GM18870 (cell line): ENCODE results near the gene BROX.
A peak's percentile ranks its signal among the peaks of the same experiment; 100 is the strongest.
"Not testable (repeated sequence)": the region's sequence is repeated elsewhere in the genome, so short reads cannot be mapped to it uniquely, and the experiment has no call there.

Experiments
- ATAC-seq: cut with Tn5 transposase; IDR thresholded peaks from one replicate; pipeline ENCODE4 v1.9.1; 2021; ENCODE audit warnings: moderate library complexity; ENCODE audit not compliant: unreplicated experiment

BROX gene

DNA sequence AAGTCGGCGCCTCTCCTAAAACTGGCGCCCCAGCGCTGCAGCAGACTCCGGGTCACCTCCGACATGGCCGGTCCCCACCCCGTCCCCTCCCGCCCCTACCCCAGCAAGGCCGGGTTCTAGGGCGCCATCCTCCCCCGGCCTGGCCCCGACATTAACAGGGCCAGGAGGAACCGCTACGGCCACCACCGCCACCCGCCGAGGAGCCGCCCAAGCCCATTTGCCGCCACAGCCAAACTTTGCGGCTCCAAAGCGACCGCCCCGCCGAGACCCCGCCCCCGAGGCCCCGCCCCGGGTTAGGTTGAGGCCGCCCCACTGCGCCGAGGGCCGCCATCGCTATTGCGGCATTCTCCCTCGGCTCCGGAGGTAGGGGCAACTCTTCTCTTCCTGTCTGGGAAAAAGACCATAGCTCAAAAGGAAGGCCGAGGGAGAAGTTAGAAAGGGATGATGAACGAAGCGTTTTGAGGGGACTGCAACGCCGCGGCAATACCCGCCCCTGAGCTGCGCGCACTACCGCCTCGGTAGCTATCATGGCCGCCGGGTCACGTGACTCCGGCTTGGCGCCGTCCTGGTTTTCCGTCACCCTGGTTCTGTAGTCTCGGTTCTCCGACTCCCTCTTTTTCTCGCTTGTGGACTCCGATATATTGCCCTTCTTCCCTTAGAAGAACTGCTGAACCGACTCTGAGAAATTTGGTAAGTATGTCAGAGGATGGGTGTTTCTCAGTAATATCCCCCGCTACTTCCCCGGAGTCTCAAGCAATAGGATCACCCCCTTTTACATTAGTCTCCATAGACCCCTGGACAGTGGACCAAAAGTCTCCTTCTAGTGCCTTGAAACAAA is at the start of gene BROX, which contains the start of gene AIDA:
Gene BROX, plus strand, starts transcription at position 312 of the 838 bp plus-strand sequence. CDS start 3,136 bp downstream, outside the sequence.
Gene AIDA, minus strand, starts transcription at position 239 of the 838 bp plus-strand sequence. Its CDS starts 174 bp downstream, at position 65.
- peak; percentile 58 for ATAC-seq

GRCh38 chr1:222663431-222663934 is 48.9 kb upstream of the BROX start:
- ATAC-seq = no peak

GRCh38 chr1:222665964-222666363 is 46.4 kb upstream of the BROX start:
- ATAC-seq = no peak

DNA sequence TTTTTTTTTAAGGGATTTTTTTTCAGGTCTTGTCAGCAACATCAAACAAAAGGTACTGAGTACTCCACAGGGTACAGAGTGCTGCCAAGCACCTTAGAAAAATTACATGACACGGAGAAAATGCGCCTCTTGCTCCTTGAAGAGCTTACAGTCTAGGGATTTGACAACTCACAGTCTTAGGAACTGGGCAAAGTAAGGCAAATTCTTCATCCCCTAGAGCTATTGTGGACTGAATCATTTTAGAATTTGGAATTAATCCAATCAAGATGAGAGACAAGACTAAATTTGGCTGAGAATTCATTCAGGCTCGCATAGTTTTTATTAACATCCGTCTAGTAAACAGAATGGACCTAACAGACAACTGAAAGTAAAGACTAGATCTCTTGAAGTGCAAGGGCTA is 44.2 kb upstream of the BROX start:
- ATAC-seq = not testable (repeated sequence)

GRCh38 chr1:222669107-222669506 is 43.3 kb upstream of the BROX start:
- not testable (repeated sequence) for ATAC-seq

DNA sequence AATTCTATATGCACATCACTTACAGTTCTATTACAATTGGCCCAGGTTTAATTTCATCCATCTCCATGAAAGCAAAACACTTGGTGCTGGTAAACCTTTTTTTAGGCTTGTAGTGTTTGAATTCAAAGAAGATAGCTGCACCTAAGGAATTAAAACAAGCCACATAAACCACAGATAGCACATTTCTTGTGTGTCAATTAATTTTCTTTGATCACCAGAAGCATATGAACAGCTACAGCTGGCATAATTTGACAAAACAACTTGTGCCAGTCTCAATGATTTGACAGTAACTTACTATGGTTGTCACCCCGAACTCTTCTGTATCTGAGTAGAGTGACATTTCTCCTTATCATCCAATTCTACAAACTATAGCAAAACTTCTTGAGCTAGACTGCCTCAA is 42.3 kb upstream of the BROX start:
- ATAC-seq = no peak

DNA sequence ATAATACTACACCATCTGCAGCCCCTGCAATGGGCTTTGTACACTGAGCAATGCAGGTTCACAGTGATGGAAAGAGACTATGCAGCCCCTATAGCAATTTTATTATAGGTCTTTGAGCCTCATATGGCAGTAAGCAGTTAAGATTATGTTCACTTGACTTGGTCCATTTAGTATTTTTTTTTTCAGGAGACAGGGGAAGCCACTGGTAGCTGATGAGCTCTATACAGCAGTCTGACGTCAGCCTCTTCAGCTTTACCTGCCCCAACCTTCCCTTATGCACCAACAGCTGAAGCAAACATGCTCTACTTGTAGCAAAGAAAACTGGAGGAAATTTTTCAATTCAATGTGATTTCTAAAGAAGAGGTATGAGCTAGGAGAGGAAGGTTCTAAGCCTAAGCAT is 32.3 kb upstream of the BROX start:
- no peak for ATAC-seq

DNA sequence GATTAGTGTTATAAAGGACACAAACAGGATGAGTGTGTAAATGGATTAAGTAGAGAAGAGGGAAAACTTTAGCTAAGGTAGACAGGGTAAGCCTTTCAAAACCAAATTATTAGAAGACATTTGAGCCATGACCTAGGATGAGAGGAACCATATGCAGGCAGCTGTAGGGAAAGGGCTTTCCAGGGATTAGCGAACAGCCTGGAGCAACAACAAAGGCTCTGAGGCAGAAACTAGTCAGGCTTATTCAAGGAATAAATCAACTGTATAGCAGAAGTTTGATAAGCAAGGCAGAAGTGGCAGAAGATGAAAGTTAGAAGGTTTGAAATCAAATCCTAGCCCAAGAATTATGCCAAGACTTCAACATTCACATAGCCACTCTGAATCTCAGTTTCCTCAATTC is 21.3 kb upstream of the BROX start:
- no peak for ATAC-seq

GRCh38 chr1:222694927-222695326 is 17.4 kb upstream of the BROX start:
- ATAC-seq = no peak

DNA sequence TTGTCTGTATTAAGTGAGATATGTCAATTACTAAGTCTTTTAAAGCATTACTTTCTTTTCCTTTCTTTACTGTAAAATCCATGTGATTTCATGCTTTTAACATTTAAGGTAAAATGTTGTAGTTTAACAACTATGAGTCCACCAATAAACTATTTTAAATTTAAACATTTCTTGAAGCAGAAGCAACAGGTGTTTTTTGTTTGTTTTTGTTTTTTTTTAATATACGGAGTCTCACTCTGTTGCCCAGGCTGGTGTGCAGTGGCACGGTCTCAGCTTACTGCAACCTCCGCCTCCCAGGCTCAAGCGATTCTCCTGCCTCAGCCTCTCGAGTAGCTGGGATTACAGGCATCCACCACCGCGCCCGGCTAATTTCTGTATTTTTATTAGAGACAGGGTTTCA is 15.6 kb upstream of the BROX start:
- no peak for ATAC-seq

GRCh38 chr1:222697203-222697602 is 15.2 kb upstream of the BROX start:
- no peak for ATAC-seq

- no peak for ATAC-seq
Measured at GRCh38 chr1:222697826-222698225, 14.5 kb upstream of the BROX start.

DNA sequence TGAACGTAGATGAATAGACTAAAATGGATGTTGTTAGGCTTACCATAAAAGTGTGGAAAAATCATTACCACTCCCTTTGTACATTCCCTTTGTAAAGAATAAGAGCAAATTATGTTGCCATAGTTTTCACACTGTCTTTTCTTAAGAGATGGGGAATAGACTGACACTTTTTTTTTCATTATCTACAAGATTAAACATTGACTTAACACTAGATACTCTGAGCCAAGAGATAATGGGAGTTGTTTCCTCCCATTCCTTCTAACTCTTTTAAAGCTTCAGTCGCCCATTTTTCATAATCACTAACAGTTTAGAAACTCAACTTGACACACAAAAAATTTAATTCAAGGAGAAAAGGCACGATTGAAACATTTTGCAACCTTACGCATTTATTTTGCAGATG is 10.2 kb upstream of the BROX start:
- ATAC-seq = no peak

DNA sequence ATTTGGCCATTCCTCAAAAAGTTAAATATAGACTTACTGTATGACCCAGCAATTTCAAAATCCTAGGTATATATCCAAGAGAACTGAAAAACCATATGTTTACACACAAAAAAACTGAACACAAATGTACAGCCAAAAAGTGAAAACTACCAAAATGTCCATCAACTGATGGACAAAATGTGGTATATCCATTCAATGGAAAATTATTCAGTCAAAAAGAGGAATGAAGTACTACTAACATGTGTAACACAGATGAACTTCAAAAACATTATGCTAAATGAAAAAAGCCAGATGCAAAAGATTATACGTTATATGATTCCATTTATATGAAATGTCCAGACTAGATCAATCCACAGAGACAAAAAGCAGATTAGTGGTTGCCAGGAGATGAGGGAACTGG is 8.1 kb upstream of the BROX start:
- ATAC-seq = no peak

DNA sequence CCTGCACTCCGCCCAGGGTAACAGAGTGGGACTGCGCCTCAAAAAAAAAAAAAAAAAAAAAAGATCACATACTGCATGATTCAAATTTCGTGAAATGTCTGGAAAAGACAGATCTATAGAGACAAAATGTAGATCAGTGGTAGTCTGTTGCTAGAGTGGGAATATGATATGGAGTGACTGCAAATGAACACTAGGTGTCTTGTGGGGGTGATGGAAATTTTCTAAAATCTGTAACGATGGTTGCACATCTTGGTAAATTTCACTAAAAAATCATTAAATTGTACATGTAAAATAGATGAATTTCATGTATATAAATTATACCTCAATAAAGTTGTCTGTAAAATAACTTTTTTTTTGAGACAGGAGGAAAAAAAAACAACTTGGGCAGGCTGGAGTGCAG is 5.5 kb upstream of the BROX start:
- ATAC-seq = no peak

- ATAC-seq = no peak
Measured at GRCh38 chr1:222709700-222710153, 2.6 kb upstream of the BROX start.

GRCh38 chr1:222711319-222712252 is 778 bp upstream of the BROX start:
- ATAC-seq = peak; percentile 27

GRCh38 chr1:222713091-222713961 is 962 bp downstream of the BROX start:
- ATAC-seq = peak; percentile 58

- ATAC-seq = no peak
Measured at GRCh38 chr1:222716393-222716792, 4.0 kb downstream of the BROX start.

- no peak for ATAC-seq
Measured at GRCh38 chr1:222728746-222729145, 16.4 kb downstream of the BROX start.
